H1 (cell line): Measurements from ENCODE around the gene PLXDC2. TPM values are rescaled to one million over a fixed set of nuclear protein-coding genes. Genes with fewer than 3 reads are reported as not detected.

Experiments used
- CTCF ChIA-PET: fragments of 300-600 bp; sonication (Branson Sonifier 250); formaldehyde crosslinking; loops from one replicate; lab custom pipeline; 2021; ENCODE audit not compliant: partially characterized antibody; lab: Charles Lee
- POLR2A ChIA-PET: fragments of 300-600 bp; sonication (Branson Sonifier 250); formaldehyde crosslinking; loops from one replicate; lab custom pipeline; 2021; ENCODE audit warnings: inconsistent platforms; ENCODE audit not compliant: partially characterized antibody; lab: Charles Lee
- DNase-seq, 2 experiments: peaks; one replicate each; pipeline versions ENCODE4 v3.0.0 to v3.0.0-alpha.2; 2010 to 2022; ENCODE audit warnings: low spot score in 2 of 2, low read depth in 1 of 2, mixed read lengths in 1 of 2
- FAIRE-seq: peaks from 2 replicates; lab custom pipeline; 2011; peaks lifted over from hg19 to GRCh38; lab: Jason Lieb, UNC
- H2AFZ ChIP-seq: 2 replicates; pipeline ENCODE4 v1.8.1; 2012; ENCODE audit warnings: low read length, inconsistent platforms
- H2AK5ac ChIP-seq: 2 replicates; pipeline ENCODE4 v1.6.1; 2013; ENCODE audit warnings: low read depth, low read length
- H2BK120ac ChIP-seq: replicated peaks from 2 replicates; pipeline ENCODE3; 2013; ENCODE audit warnings: low read depth, low read length, inconsistent platforms
- H2BK12ac ChIP-seq: 2 replicates; pipeline ENCODE4 v1.6.1; 2013; ENCODE audit warnings: low read depth, low read length
- H2BK15ac ChIP-seq: 2 replicates; pipeline ENCODE4 v1.6.1; 2013; ENCODE audit warnings: low read length
- H2BK20ac ChIP-seq: 2 replicates; pipeline ENCODE4 v1.6.1; 2013; ENCODE audit warnings: low read length
- H2BK5ac ChIP-seq: 2 replicates; pipeline ENCODE4 v1.6.1; 2013; ENCODE audit warnings: low read depth, low read length
- H3K14ac ChIP-seq: 2 replicates; pipeline ENCODE4 v1.6.1; 2013; ENCODE audit warnings: inconsistent platforms; ENCODE audit not compliant: insufficient read length
- H3K18ac ChIP-seq: 2 replicates; pipeline ENCODE4 v1.6.1; 2013; ENCODE audit warnings: low read length; ENCODE audit errors: extremely low read depth
- H3K23ac ChIP-seq: 2 replicates; pipeline ENCODE4 v1.6.1; 2013; ENCODE audit warnings: inconsistent platforms; ENCODE audit not compliant: insufficient read length
- H3K23me2 ChIP-seq: 2 replicates; pipeline ENCODE4 v1.6.1; 2013; ENCODE audit warnings: low read depth, low read length
- H3K27ac ChIP-seq: 2 replicates; pipeline ENCODE4 v1.6.1; 2011; ENCODE audit warnings: low read depth, low read length, inconsistent platforms
- H3K27me3 ChIP-seq, 4 experiments: replicated peaks in 1 of 4; 1 replicate in 1 of 4; 2 replicates in 3 of 4; pipeline versions ENCODE4 v1.6.1 to v1.8.1; 2011 to 2013; ENCODE audit warnings: low read length in 3 of 4, mild to moderate bottlenecking in 3 of 4, inconsistent platforms in 2 of 4, mixed read lengths in 2 of 4, moderate library complexity in 1 of 4; ENCODE audit not compliant: control insufficient read depth in 3 of 4, insufficient read depth in 3 of 4; ENCODE audit errors: extremely low read depth in 1 of 4
- H3K36me3 ChIP-seq, 4 experiments: 2 replicates each; pipeline versions ENCODE4 v1.6.1 to v1.8.1; 2011 to 2013; ENCODE audit warnings: mild to moderate bottlenecking in 4 of 4, low read length in 3 of 4, moderate library complexity in 2 of 4, control low read depth in 1 of 4, inconsistent platforms in 1 of 4; ENCODE audit not compliant: insufficient read depth in 4 of 4, control insufficient read depth in 2 of 4
- H3K4ac ChIP-seq: replicated peaks from 2 replicates; pipeline ENCODE3; 2013; ENCODE audit warnings: low read length, low read depth, mixed read lengths, inconsistent platforms; ENCODE audit not compliant: insufficient read length
- H3K4me1 ChIP-seq, 4 experiments: replicated peaks in 1 of 4; 1 replicate in 1 of 4; 2 replicates in 3 of 4; pipeline versions ENCODE4 v1.6.1 to v1.8.1; 2011 to 2013; ENCODE audit warnings: low read length in 3 of 4, inconsistent platforms in 2 of 4, mixed read lengths in 1 of 4; ENCODE audit not compliant: insufficient read depth in 4 of 4, control insufficient read depth in 3 of 4
- H3K4me2 ChIP-seq, 2 experiments: 2 replicates each; pipeline versions ENCODE4 v1.6.1 to v1.8.1; 2011 to 2013; ENCODE audit warnings: low read depth in 2 of 2, low read length in 2 of 2, control low read depth in 1 of 2, inconsistent platforms in 1 of 2, mild to moderate bottlenecking in 1 of 2; ENCODE audit not compliant: insufficient read depth in 1 of 2
- H3K4me3 ChIP-seq, 4 experiments: fragments of 200-600, 300-600 bp in 1 of 4; sonication (generic), shearing (Covaris generic), sonication (Bioruptor Twin) in 1 of 4; 2 replicates each; pipeline versions ENCODE4 v1.5.1 to v1.8.1; 2011 to 2016; ENCODE audit warnings: low read length in 4 of 4, low read depth in 3 of 4, control low read depth in 2 of 4, inconsistent platforms in 2 of 4, mild to moderate bottlenecking in 2 of 4, mixed read lengths in 1 of 4, moderate library complexity in 1 of 4; ENCODE audit not compliant: insufficient read depth in 2 of 4; ENCODE audit errors: extremely low read depth in 1 of 4
- H3K56ac ChIP-seq: replicated peaks from 2 replicates; pipeline ENCODE3; 2013; ENCODE audit warnings: low read depth, mild to moderate bottlenecking, mixed read lengths, low read length, inconsistent platforms; ENCODE audit not compliant: insufficient read length
- H3K79me1 ChIP-seq: 2 replicates; pipeline ENCODE4 v1.6.1; 2013; ENCODE audit warnings: low read depth, low read length, control low read depth
- H3K79me2 ChIP-seq, 2 experiments: 2 replicates each; pipeline versions ENCODE4 v1.6.1 to v1.8.1; 2012 to 2013; ENCODE audit warnings: low read length in 2 of 2, mild to moderate bottlenecking in 2 of 2, inconsistent platforms in 1 of 2; ENCODE audit not compliant: insufficient read depth in 2 of 2, control insufficient read depth in 1 of 2
- H3K9ac ChIP-seq, 4 experiments: replicated peaks in 1 of 4; 1 replicate in 1 of 4; 2 replicates in 3 of 4; pipeline versions ENCODE4 v1.6.1 to v1.8.1; 2011 to 2013; ENCODE audit warnings: low read depth in 3 of 4, low read length in 3 of 4, control low read depth in 2 of 4, mild to moderate bottlenecking in 2 of 4, moderate library complexity in 2 of 4, inconsistent platforms in 1 of 4; ENCODE audit errors: extremely low read depth in 1 of 4
- H3K9me3 ChIP-seq, 2 experiments: 2 replicates each; pipeline versions ENCODE4 v1.6.1 to v1.8.1; 2012 to 2013; ENCODE audit warnings: mild to moderate bottlenecking in 2 of 2, moderate library complexity in 2 of 2, control low read depth in 1 of 2, inconsistent platforms in 1 of 2, low read depth in 1 of 2, low read length in 1 of 2, mixed read lengths in 1 of 2; ENCODE audit not compliant: insufficient read depth in 2 of 2
- H4K20me1 ChIP-seq, 2 experiments: replicated peaks in 1 of 2; 2 replicates each; pipeline versions ENCODE3 to v1.8.1; 2011 to 2013; ENCODE audit warnings: inconsistent platforms in 2 of 2, low read length in 2 of 2, mild to moderate bottlenecking in 1 of 2; ENCODE audit not compliant: insufficient read depth in 2 of 2, control insufficient read depth in 1 of 2
- H4K5ac ChIP-seq: 2 replicates; pipeline ENCODE4 v1.6.1; 2013; ENCODE audit warnings: low read length, low read depth, mixed read lengths, inconsistent platforms; ENCODE audit not compliant: insufficient read length
- H4K8ac ChIP-seq: 2 replicates; pipeline ENCODE4 v1.8.0; 2013; ENCODE audit warnings: mild to moderate bottlenecking, moderate library complexity, low read length, inconsistent platforms; ENCODE audit not compliant: insufficient read depth; ENCODE audit errors: extremely low read depth
- H4K91ac ChIP-seq: replicated peaks from 2 replicates; pipeline ENCODE3; 2013; ENCODE audit warnings: low read length, mixed read lengths, inconsistent platforms; ENCODE audit not compliant: insufficient read length
- ASH2L ChIP-seq: fragments of 200-600, 300-600 bp; sonication (generic); IDR thresholded peaks from one replicate; pipeline ENCODE4 v1.7.1; 2017; ENCODE audit warnings: low read length
- E2F6 ChIP-seq: IDR thresholded peaks from 2 replicates; pipeline ENCODE4 v1.6.1; 2012; ENCODE audit warnings: inconsistent platforms
- KDM1A ChIP-seq: fragments of 200-600, 300-600 bp; sonication (generic); IDR thresholded peaks from 2 replicates; pipeline ENCODE4 v1.7.1; 2016; ENCODE audit warnings: mild to moderate bottlenecking, low read length, borderline replicate concordance
- MAX ChIP-seq: IDR thresholded peaks from 2 replicates; pipeline ENCODE4 v1.6.1; 2012; ENCODE audit warnings: inconsistent platforms
- NRF1 ChIP-seq: IDR thresholded peaks from 2 replicates; pipeline ENCODE4 v1.6.1; 2011; ENCODE audit warnings: mild to moderate bottlenecking, low read depth, low read length, improper control_type of control experiment
- POLR2AphosphoS5 ChIP-seq: IDR thresholded peaks from 2 replicates; pipeline ENCODE4 v1.6.1; 2011; ENCODE audit warnings: low read depth, low read length
- RBBP5 ChIP-seq: IDR thresholded peaks from 2 replicates; pipeline ENCODE4 v1.7.1; 2012; ENCODE audit warnings: low read depth, mild to moderate bottlenecking, inconsistent platforms, low read length, moderate library complexity, borderline replicate concordance
- RFX5 ChIP-seq: IDR thresholded peaks from 2 replicates; pipeline ENCODE4 v1.6.1; 2011; ENCODE audit warnings: low read depth, low read length, improper control_type of control experiment, borderline replicate concordance
- SUZ12 ChIP-seq: fragments of 200-600 bp; sonication (generic); IDR thresholded peaks from 2 replicates; pipeline ENCODE4 v1.6.1; 2012; ENCODE audit warnings: mild to moderate bottlenecking, inconsistent platforms, low read length, moderate library complexity, mixed read lengths
- TAF1 ChIP-seq: IDR thresholded peaks from 2 replicates; pipeline ENCODE4 v1.6.1; 2011; ENCODE audit warnings: mild to moderate bottlenecking, low read depth, low read length
- WGBS, 2 experiments: shearing (Covaris generic) in 1 of 2; methylation state at CpG; one replicate each; pipeline versions ENCODE4 v1.1.6 to v1.1.7; 2013 to 2015; ENCODE audit warnings: low lambda C conversion rate in 2 of 2, mixed read lengths in 2 of 2, inconsistent platforms in 1 of 2, low coverage in 1 of 2, missing lambda C conversion rate in 1 of 2; ENCODE audit not compliant: insufficient replicate concordance in 2 of 2, insufficient coverage in 1 of 2, insufficient read length in 1 of 2; ENCODE audit errors: extremely low coverage in 1 of 2, missing lambda C conversion rate in 1 of 2; 5-methylcytosine and 5-hydroxymethylcytosine counted together
- polyA plus RNA-seq, 7 experiments: library from polyadenylated mRNA; depleted of rRNA in 3 of 7; stranded (reverse) in 5 of 7; unstranded in 2 of 7; fragments of >200 nt in 5 of 7; fragments of 200-250 nt in 2 of 7; gene quantifications; 1 replicate in 5 of 7; 2 replicates in 1 of 7; 4 replicates in 1 of 7; pipeline versions ENCODE4 v1.2.1 to v1.2.3, GENCODE V29; 2011 to 2013; ENCODE audit warnings: missing spikeins in 2 of 7, mixed read lengths in 2 of 7
- total RNA-seq: library from RNA; stranded (reverse); fragmentation: NEBNext Ultra II Directional; extraction: Animal tissue kit (Norgen Biotek cat#: 25700); gene quantifications from 2 replicates; pipeline ENCODE4 v1.2.1, GENCODE V29; 2021

PLXDC2 gene
- total and polyA plus RNA-seq, 2 of the 8 experiments (the other 6 are each of a cell fraction or from before 2014, with no cell fraction given) = 23.0 to 40.5 TPM

- Histone ChIP-seq H3K27ac (peak overlapping the region; percentile 73; the same call in 1 of the 2 replicates), H2BK20ac (no peak overlapping the region; the same call in 1 of the 2 replicates), H2BK15ac (no peak overlapping the region), H3K36me3 (no peaks in the 10 kb centered on the region; a peak in 1 of 8 replicates), H3K18ac (peak overlapping the region; percentile 67), H3K9me3 (no peaks in the 10 kb centered on the region), H3K79me1 (no peaks in the 10 kb centered on the region; the same call in 1 of the 2 replicates), H3K4me3 (peak overlapping the region; percentile 72 to 99 (median 89)), H3K56ac (peak overlapping the region; percentile 81), H3K23me2 (peaks cover 13% of the 10 kb centered on the region), H3K4me2 (peak overlapping the region; percentile 70 to 78), H2BK120ac (no peak overlapping the region), H2AK5ac (no peak overlapping the region), H4K20me1 (no peaks in the 10 kb centered on the region), H3K27me3 (no peaks in the 10 kb centered on the region), H4K5ac (peak overlapping the region; percentile 85), H3K4ac (no peak overlapping the region), H3K23ac (no peak overlapping the region), H2BK5ac (peak overlapping the region; percentile 86; the same call in 1 of the 2 replicates), H2BK12ac (peak overlapping the region; percentile 62; the same call in 1 of the 2 replicates), H3K79me2 (peaks cover 2 to 42% of the 10 kb centered on the region in 2 experiments; a peak in 3 of 4 replicates), H4K8ac (peak overlapping the region; percentile 84; the same call in 1 of the 2 replicates), H3K9ac (peak overlapping the region; percentile 58 to 77 (median 72); a peak in 6 of 7 replicates), H4K91ac (peak overlapping the region; percentile 57), H3K14ac (no peak overlapping the region), H3K4me1 (peaks cover 0 to 3% (median 0%) of the 10 kb centered on the region in 4 experiments; a peak in 2 of 7 replicates), H2AFZ (no peak overlapping the region)
- FAIRE-seq (no peak), DNase-seq (peak; percentile 57 to 87)
- CTCF ChIA-PET = interaction anchor here (0.7 to 1.6 kb wide), 4 partner anchors 101 to 405 kb away, joined by 3 to 4 read pairs (median 3); no protein-coding TSS in a partner anchor
- POLR2A ChIA-PET = interaction anchor here (0.6 to 1.6 kb wide), 10 partner anchors 9 to 961 kb away, joined by 3 to 6 read pairs (median 3); no protein-coding TSS in a partner anchor
- WGBS, 2 experiments = 2% methylated on average over 18 of the region's 57 CpGs; no CpG with 5 or more reads in 1 of the 2 experiments
- TF ChIP-seq KDM1A (0 out of 2 replicates have a peak, but pooled peaks have one; percentile 30), NRF1 (no peak), MAX (peak; percentile 6; the same call in 1 of the 2 replicates), E2F6 (no peak), TAF1 (peak; percentile 64), RFX5 (no peak), RBBP5 (peak; percentile 99), POLR2AphosphoS5 (0 out of 2 replicates have a peak, but pooled peaks have one; percentile 12), ASH2L (peak; percentile 100), SUZ12 (peak; percentile 30; the same call in 1 of the 2 replicates)
Observed at GRCh38 chr10:19815731-19816410, 361 bp upstream of the PLXDC2 start.
